PFSK-1 (cell line): ENCODE data around the gene NAALADL2.

Experiments
- FOXP2 ChIP-seq: optimal IDR thresholded peaks from 2 replicates; pipeline ENCODE3; 2011; ENCODE audit warnings: borderline replicate concordance, control low read depth, inconsistent platforms; ENCODE audit not compliant: insufficient read depth; ENCODE audit errors: extremely low read length, extremely low read depth
- POLR2AphosphoS5 ChIP-seq: IDR thresholded peaks from 2 replicates; pipeline ENCODE4 v1.6.1; 2012; ENCODE audit warnings: low read depth, mild to moderate bottlenecking, control low read depth, low read length, moderate library complexity
- REST ChIP-seq, 2 experiments: IDR thresholded peaks; 2 replicates each; pipeline versions ENCODE4 v1.6.1 to v1.8.0; 2011 to 2012; ENCODE audit warnings: low read depth in 2 of 2, low read length in 2 of 2, control low read depth in 1 of 2, inconsistent platforms in 1 of 2, mild to moderate bottlenecking in 1 of 2, moderate library complexity in 1 of 2; ENCODE audit not compliant: insufficient read depth in 1 of 2
- SIN3A ChIP-seq: IDR thresholded peaks from 2 replicates; pipeline ENCODE4 v1.6.1; 2012; ENCODE audit warnings: mild to moderate bottlenecking, low read length, moderate library complexity, borderline replicate concordance; ENCODE audit not compliant: insufficient read depth
- TAF1 ChIP-seq: IDR thresholded peaks from 2 replicates; pipeline ENCODE4 v1.6.1; 2012; ENCODE audit warnings: low read length, control low read depth, borderline replicate concordance; ENCODE audit not compliant: insufficient read depth

- TF ChIP-seq POLR2AphosphoS5 (no peak), FOXP2 (no peak), REST (IDR thresholded peaks at IDR 0.05; ENCODE audit: insufficient read depth in 1 of 2, low read depth in 2 of 2, low read length in 2 of 2) (no peak), TAF1 (no peak), SIN3A (no peak)
Measured at GRCh38 chr3:175335229-175335628, 476.1 kb downstream of the NAALADL2 start.
